Neural progenitor cell (in vitro differentiated cells): ENCODE results near the gene CRLF1. TPM values are rescaled to one million over a fixed set of nuclear protein-coding genes. Genes with fewer than 3 reads are reported as not detected.

Experiments used
- DNase-seq: peaks from one replicate; pipeline ENCODE4 v3.0.0-alpha.2; 2016; ENCODE audit warnings: low spot score
- H2AFZ ChIP-seq: fragments of 200-600 bp; sonication (generic); replicated peaks from 2 replicates; pipeline ENCODE4 v1.6.1; 2016; ENCODE audit warnings: antibody characterized with exemption
- H3F3A ChIP-seq: fragments of 200-600 bp; sonication (generic); 2 replicates; pipeline ENCODE4 v1.6.1; 2016; ENCODE audit warnings: antibody characterized with exemption, low read depth
- H3K27ac ChIP-seq: fragments of 200-600 bp; sonication (generic); 2 replicates; pipeline ENCODE4 v1.5.1; 2016; ENCODE audit warnings: mild to moderate bottlenecking
- H3K27me3 ChIP-seq: fragments of 200-600 bp; sonication (generic); 2 replicates; pipeline ENCODE4 v1.6.1; 2016; ENCODE audit warnings: mild to moderate bottlenecking, moderate library complexity
- H3K36me3 ChIP-seq: fragments of 200-600 bp; sonication (generic); 2 replicates; pipeline ENCODE4 v1.5.1; 2016
- H3K4me1 ChIP-seq: fragments of 200-600 bp; sonication (generic); 2 replicates; pipeline ENCODE4 v1.6.1; 2016; ENCODE audit warnings: mixed run types
- H3K4me2 ChIP-seq: fragments of 200-600 bp; sonication (generic); 2 replicates; pipeline ENCODE4 v1.6.1; 2016
- H3K4me3 ChIP-seq: fragments of 200-600 bp; sonication (generic); 2 replicates; pipeline ENCODE4 v1.5.1; 2016
- H3K79me2 ChIP-seq: fragments of 200-600 bp; sonication (generic); 2 replicates; pipeline ENCODE4 v1.6.1; 2016; ENCODE audit warnings: low read depth
- H3K9ac ChIP-seq: fragments of 200-600 bp; sonication (generic); 2 replicates; pipeline ENCODE4 v1.6.1; 2016
- H3K9me3 ChIP-seq: fragments of 200-600 bp; sonication (generic); 2 replicates; pipeline ENCODE4 v1.5.1; 2016; ENCODE audit warnings: low read depth
- H4K20me1 ChIP-seq: fragments of 200-600 bp; sonication (generic); 2 replicates; pipeline ENCODE4 v1.6.1; 2016; ENCODE audit warnings: low read depth
- H3K27ac Mint-ChIP-seq: 3 replicates; pipeline ENCODE4 v1.8.0; 2021; ENCODE audit warnings: mixed read lengths
- H3K27me3 Mint-ChIP-seq: 2 replicates; pipeline ENCODE4 v1.8.0; 2022; ENCODE audit warnings: low read depth, mild to moderate bottlenecking, inconsistent platforms, moderate library complexity, mixed read lengths; ENCODE audit not compliant: insufficient read depth
- H3K36me3 Mint-ChIP-seq: 3 replicates; pipeline ENCODE4 v1.8.0; 2021; ENCODE audit warnings: mixed read lengths
- H3K4me1 Mint-ChIP-seq: 3 replicates; pipeline ENCODE4 v1.8.0; 2021; ENCODE audit warnings: mixed read lengths
- H3K4me3 Mint-ChIP-seq: 3 replicates; pipeline ENCODE4 v1.8.0; 2021; ENCODE audit warnings: mild to moderate bottlenecking, moderate library complexity, mixed read lengths
- H3K9me3 Mint-ChIP-seq: 3 replicates; pipeline ENCODE4 v1.8.0; 2020; ENCODE audit warnings: mixed read lengths
- EZH2 ChIP-seq: fragments of 200-600 bp; sonication (generic); IDR thresholded peaks from 2 replicates; pipeline ENCODE4 v1.6.1; 2017; ENCODE audit warnings: antibody characterized with exemption, mild to moderate bottlenecking, moderate library complexity
- EZH2phosphoT487 ChIP-seq: fragments of 200-600 bp; sonication (generic); IDR thresholded peaks from 2 replicates; pipeline ENCODE4 v1.6.1; 2017; ENCODE audit warnings: antibody characterized with exemption
- total RNA-seq: library from RNA; depleted of rRNA; stranded (reverse); fragments of >200 nt; gene quantifications from 2 replicates; pipeline ENCODE4 v1.2.3, GENCODE V29; 2015; ENCODE audit warnings: low replicate concordance
- TF ChIP-seq, protein P1 (sequence below): fragments of 200-600 bp; sonication (generic); IDR thresholded peaks from 2 replicates; pipeline ENCODE4 v1.5.1; 2017; ENCODE audit warnings: antibody characterized with exemption, mild to moderate bottlenecking

The CRLF1 gene
- total RNA-seq, 1 donor from 2014 or later, result not detected

- peaks cover 9% of the 10 kb centered on the region for H4K20me1 ChIP-seq
- no peak for DNase-seq
- peaks cover 8% of the 10 kb centered on the region for H3K4me1 Mint-ChIP-seq
- H3K4me3 ChIP-seq, result no peak overlapping the region
- H3K36me3 Mint-ChIP-seq, result peaks cover 6% of the 10 kb centered on the region
- H3K27me3 Mint-ChIP-seq, result no peaks in the 10 kb centered on the region
- no peak overlapping the region for H3K4me2 ChIP-seq
- TF ChIP-seq EZH2phosphoT487 (no peak), EZH2 (no peak)
- TF ChIP-seq, protein P1, sequence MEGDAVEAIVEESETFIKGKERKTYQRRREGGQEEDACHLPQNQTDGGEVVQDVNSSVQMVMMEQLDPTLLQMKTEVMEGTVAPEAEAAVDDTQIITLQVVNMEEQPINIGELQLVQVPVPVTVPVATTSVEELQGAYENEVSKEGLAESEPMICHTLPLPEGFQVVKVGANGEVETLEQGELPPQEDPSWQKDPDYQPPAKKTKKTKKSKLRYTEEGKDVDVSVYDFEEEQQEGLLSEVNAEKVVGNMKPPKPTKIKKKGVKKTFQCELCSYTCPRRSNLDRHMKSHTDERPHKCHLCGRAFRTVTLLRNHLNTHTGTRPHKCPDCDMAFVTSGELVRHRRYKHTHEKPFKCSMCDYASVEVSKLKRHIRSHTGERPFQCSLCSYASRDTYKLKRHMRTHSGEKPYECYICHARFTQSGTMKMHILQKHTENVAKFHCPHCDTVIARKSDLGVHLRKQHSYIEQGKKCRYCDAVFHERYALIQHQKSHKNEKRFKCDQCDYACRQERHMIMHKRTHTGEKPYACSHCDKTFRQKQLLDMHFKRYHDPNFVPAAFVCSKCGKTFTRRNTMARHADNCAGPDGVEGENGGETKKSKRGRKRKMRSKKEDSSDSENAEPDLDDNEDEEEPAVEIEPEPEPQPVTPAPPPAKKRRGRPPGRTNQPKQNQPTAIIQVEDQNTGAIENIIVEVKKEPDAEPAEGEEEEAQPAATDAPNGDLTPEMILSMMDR, result no peak
- no peaks in the 10 kb centered on the region for H3K36me3 ChIP-seq
- peaks cover 29% of the 10 kb centered on the region for H3K79me2 ChIP-seq
- no peaks in the 10 kb centered on the region for H3K9me3 ChIP-seq
- H3K4me3 Mint-ChIP-seq, result peak overlapping the region; percentile 94
- no peak overlapping the region for H2AFZ ChIP-seq
- H3K9ac ChIP-seq, result no peak overlapping the region
- H3K27ac ChIP-seq, result no peak overlapping the region
- no peaks in the 10 kb centered on the region for H3K4me1 ChIP-seq
- H3K27me3 ChIP-seq, result no peaks in the 10 kb centered on the region
- H3F3A ChIP-seq, result peaks cover 20% of the 10 kb centered on the region
- H3K9me3 Mint-ChIP-seq, result no peaks in the 10 kb centered on the region
- H3K27ac Mint-ChIP-seq, result no peak overlapping the region
Measured at GRCh38 chr19:18559685-18560084, 46.9 kb downstream of the CRLF1 start.

DNA sequence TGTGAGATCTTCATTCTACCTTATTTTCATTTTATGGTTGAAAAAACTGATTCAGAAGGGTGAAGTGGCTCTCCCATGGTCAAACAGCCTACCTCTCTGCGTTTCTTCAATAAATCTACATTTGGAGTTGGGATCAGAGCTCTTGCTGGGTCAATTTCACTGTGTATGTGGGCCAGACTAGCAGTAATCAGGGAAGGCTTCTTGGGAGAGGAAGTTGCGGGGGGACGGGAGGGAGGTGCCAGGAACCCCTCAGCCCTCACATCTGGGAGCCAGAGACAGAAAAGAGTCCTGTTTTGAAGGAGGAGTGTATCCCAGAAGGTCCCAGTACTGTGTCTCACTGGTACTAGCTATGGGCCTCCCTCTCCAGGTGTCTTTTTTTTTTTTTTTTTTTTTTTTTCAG lies 48.0 kb downstream of the CRLF1 start:
- TF ChIP-seq EZH2 (no peak), EZH2phosphoT487 (no peak)
- TF ChIP-seq, protein P1, result no peak
- peak overlapping the region; percentile 78 for H3K27ac Mint-ChIP-seq
- no peaks in the 10 kb centered on the region for H3K4me1 ChIP-seq
- no peaks in the 10 kb centered on the region for H3K27me3 Mint-ChIP-seq
- peak overlapping the region; percentile 67 for H3K4me3 ChIP-seq
- H3K9ac ChIP-seq, result peak overlapping the region; percentile 47
- no peaks in the 10 kb centered on the region for H3K27me3 ChIP-seq
- peaks cover 20% of the 10 kb centered on the region for H3F3A ChIP-seq
- peaks cover 9% of the 10 kb centered on the region for H4K20me1 ChIP-seq
- no peak overlapping the region for H2AFZ ChIP-seq
- H3K9me3 ChIP-seq, result no peaks in the 10 kb centered on the region
- peak overlapping the region; percentile 94 for H3K4me3 Mint-ChIP-seq
- H3K4me1 Mint-ChIP-seq, result peaks cover 8% of the 10 kb centered on the region
- peaks cover 29% of the 10 kb centered on the region for H3K79me2 ChIP-seq
- peaks cover 3% of the 10 kb centered on the region for H3K36me3 Mint-ChIP-seq
- peak overlapping the region; percentile 86 for H3K4me2 ChIP-seq
- DNase-seq, result no peak
- no peaks in the 10 kb centered on the region for H3K9me3 Mint-ChIP-seq
- no peak overlapping the region for H3K27ac ChIP-seq
- no peaks in the 10 kb centered on the region for H3K36me3 ChIP-seq

- Histone ChIP-seq H3K36me3 (no peaks in the 10 kb centered on the region), H3F3A (peaks cover 20% of the 10 kb centered on the region), H3K27me3 (no peaks in the 10 kb centered on the region), H3K4me3 (peak overlapping the region; percentile 67), H3K4me2 (peak overlapping the region; percentile 86), H3K4me1 (no peaks in the 10 kb centered on the region), H3K27ac (no peak overlapping the region), H3K79me2 (peaks cover 29% of the 10 kb centered on the region), H4K20me1 (peaks cover 9% of the 10 kb centered on the region), H3K9me3 (no peaks in the 10 kb centered on the region), H2AFZ (no peak overlapping the region), H3K9ac (peak overlapping the region; percentile 47)
- TF ChIP-seq EZH2phosphoT487 (no peak), EZH2 (no peak)
- TF ChIP-seq, protein P1, result no peak
- H3K4me3 Mint-ChIP-seq, result peak overlapping the region; percentile 94
- H3K27me3 Mint-ChIP-seq, result no peaks in the 10 kb centered on the region
- no peak for DNase-seq
- H3K9me3 Mint-ChIP-seq, result no peaks in the 10 kb centered on the region
- H3K4me1 Mint-ChIP-seq, result peaks cover 8% of the 10 kb centered on the region
- H3K36me3 Mint-ChIP-seq, result peaks cover 3% of the 10 kb centered on the region
- peak overlapping the region; percentile 78 for H3K27ac Mint-ChIP-seq
Measured at GRCh38 chr19:18558202-18558555, 48.4 kb downstream of the CRLF1 start.
